Left lobe of liver (tissue), 2 donors: Measurements from ENCODE around the gene TCHHL1. TPM values are rescaled to one million over a fixed set of nuclear protein-coding genes. Genes with fewer than 3 reads are reported as not detected.
A peak's percentile ranks its signal among the peaks of the same experiment; 100 is the strongest.

Source experiments
- ATAC-seq: fragments of 200-7000 bp; cut with Tn5 transposase; one replicate; pipeline ENCODE4 v1.9.1; 2020; ENCODE audit warnings: mild to moderate bottlenecking, moderate library complexity
- DNase-seq: peaks from one replicate; pipeline ENCODE4 v3.0.0-alpha.2; 2020; ENCODE audit warnings: low spot score
- total RNA-seq: library from RNA; stranded (reverse); gene quantifications from one replicate; pipeline ENCODE4 v1.2.1, GENCODE V29; 2021
- donor health status: DM: no; HTN: no; CAD: no; lungs with moderate emphysema.
- donor health status: DM: no; HTN: yes; CAD: no.

TCHHL1 gene
- total RNA-seq, 1 donor from 2014 or later = not detected

GRCh38 chr1:152039886-152040285, 49.0 kb downstream of the TCHHL1 start:
- no peak for DNase-seq

GRCh38 chr1:152039461-152039860, 49.4 kb downstream of the TCHHL1 start:
- no peak for DNase-seq
- no peak for ATAC-seq

More at GRCh38 chr1:152039886-152040285, 49.0 kb downstream of the TCHHL1 start:
- no peak for ATAC-seq

- ATAC-seq (no peak), DNase-seq (no peak)
These were observed 50.0 kb downstream of the TCHHL1 start for GRCh38 chr1:152038871-152039270.

GRCh38 chr1:152036267-152037216, 52.3 kb downstream of the TCHHL1 start, which contains the start of gene S100A11:
TSS of gene S100A11 (minus strand) at chr1:152037004. CDS start at chr1:152036915, 89 bp downstream.
- DNase-seq = peak; percentile 74
- ATAC-seq = peak; percentile 87

GRCh38 chr1:152035539-152036266, 53.2 kb downstream of the TCHHL1 start:
- DNase-seq (no peak), ATAC-seq (no peak)

GRCh38 chr1:152034654-152035538, 54.0 kb downstream of the TCHHL1 start:
- ATAC-seq (peak; percentile 40), DNase-seq (no peak)

DNA sequence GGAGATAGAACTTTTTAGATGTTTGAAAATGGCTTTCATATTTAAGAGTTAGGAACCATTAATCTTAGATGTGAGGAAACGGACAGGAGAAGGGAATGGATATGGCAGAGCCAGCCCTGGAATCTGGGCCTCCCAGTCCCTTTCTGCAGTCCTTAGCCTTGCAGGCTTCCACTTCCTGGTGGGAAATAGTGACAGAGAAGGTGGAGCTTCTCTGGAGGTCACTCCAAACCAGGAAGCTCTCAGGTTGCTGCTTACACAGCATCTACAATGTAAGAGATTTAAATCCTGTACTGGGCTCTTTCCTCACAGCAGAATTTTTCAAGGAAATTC, 54.6 kb downstream of the TCHHL1 start:
- ATAC-seq (peak; percentile 21), DNase-seq (no peak)

Other genes with a start within 250 kb of the TCHHL1 start
- not detected for gene C2CD4D, start 249.2 kb downstream of the TCHHL1 start, total RNA-seq
- not detected for gene THEM5, start 235.4 kb downstream of the TCHHL1 start, total RNA-seq
- gene THEM4, start 179.6 kb downstream of the TCHHL1 start, total RNA-seq = 9.3 TPM
- 45.0 TPM for gene S100A10, start 95.2 kb downstream of the TCHHL1 start, total RNA-seq
- gene S100A11, start 52.1 kb downstream of the TCHHL1 start, total RNA-seq = 14.0 TPM
- 0.08 TPM for gene TCHH, start 26.4 kb upstream of the TCHHL1 start, total RNA-seq
- gene RPTN, start 70.2 kb upstream of the TCHHL1 start, total RNA-seq = not detected
- gene HRNR, start 135.1 kb upstream of the TCHHL1 start, total RNA-seq = not detected
- not detected for gene FLG, start 236.2 kb upstream of the TCHHL1 start, total RNA-seq